Sigmoid colon (tissue), 7 donors: Measurements from ENCODE around the gene LIPF. TPM values are rescaled to one million over a fixed set of nuclear protein-coding genes. Genes with fewer than 3 reads are reported as not detected.

Experiments used
- DNase-seq: peaks from one replicate; pipeline ENCODE4 v3.0.0-alpha.2; 2019
- H3K27ac ChIP-seq, 4 donors: fragments of 200-600 bp; sonication (generic); one replicate each; pipeline ENCODE4 v1.5.1; 2016 to 2019; ENCODE audit warnings: mild to moderate bottlenecking in 1 of 4
- H3K27me3 ChIP-seq, 3 donors: fragments of 200-600 bp; sonication (generic); one replicate each; pipeline ENCODE4 v1.5.1; 2019; ENCODE audit warnings: mild to moderate bottlenecking in 1 of 3
- H3K36me3 ChIP-seq, 4 donors: fragments of 200-600 bp; sonication (generic); one replicate each; pipeline ENCODE4 v1.5.1; 2016 to 2019
- H3K4me1 ChIP-seq, 4 donors: fragments of 200-600 bp; sonication (generic); one replicate each; pipeline ENCODE4 v1.5.1; 2017 to 2019
- H3K4me3 ChIP-seq, 4 donors: fragments of 200-600 bp; sonication (generic); one replicate each; pipeline ENCODE4 v1.5.1; 2017 to 2019; ENCODE audit warnings: mild to moderate bottlenecking in 2 of 4, moderate library complexity in 1 of 4
- H3K9me3 ChIP-seq, 4 donors: fragments of 200-600 bp in 3 of 4; sonication (generic) in 3 of 4; one replicate each; pipeline versions ENCODE4 v1.5.1 to v1.6.1; 2013 to 2019
- CTCF ChIP-seq, 4 experiments: fragments of 450-650 bp in 3 of 4; fragments of 200-600 bp in 1 of 4; IDR thresholded peaks; one replicate each; pipeline ENCODE4 v1.5.1; 2016 to 2019; ENCODE audit warnings: antibody characterized with exemption in 4 of 4, mild to moderate bottlenecking in 3 of 4, moderate library complexity in 2 of 4
- EP300 ChIP-seq, 4 donors: sonication (generic); formaldehyde crosslinking; IDR thresholded peaks; one replicate each; pipeline ENCODE4 v1.6.1; 2017; ENCODE audit warnings: antibody characterized with exemption in 4 of 4
- POLR2A ChIP-seq, 2 donors: fragments of 450-650 bp; IDR thresholded peaks; one replicate each; pipeline ENCODE4 v1.6.1; 2016; ENCODE audit warnings: antibody characterized with exemption in 2 of 2, mild to moderate bottlenecking in 2 of 2, moderate library complexity in 2 of 2
- POLR2AphosphoS5 ChIP-seq, 4 donors: sonication (generic); formaldehyde crosslinking; IDR thresholded peaks; one replicate each; pipeline ENCODE4 v1.6.1; 2017; ENCODE audit warnings: antibody characterized with exemption in 4 of 4
- WGBS, 2 donors: extraction: QIAGEN DNeasy Blood & Tissue Kit; methylation state at CpG; one replicate each; pipeline ENCODE4 v1.1.7; 2013; 5-methylcytosine and 5-hydroxymethylcytosine counted together
- intact Hi-C: fragments of 100-400 bp; cut with DNase I; formaldehyde crosslinking; loops from one replicate; pipeline ENCODE4 v1.15.1; 2023
- polyA plus RNA-seq, 3 donors: library from polyadenylated mRNA; stranded (reverse); fragments of 200-250 nt; gene quantifications; one replicate each; pipeline ENCODE4 v1.2.3, GENCODE V29; 2013
- total RNA-seq, 4 donors: library from RNA; depleted of rRNA; stranded (reverse); fragments of >200 nt; gene quantifications; one replicate each; pipeline ENCODE4 v1.1.0, GENCODE V29; 2016
- donor health status: healthy with polysubstance abuse.
- donor health status: Bipolar disorder and iron deficiency.
- donor health status: healthy.

The LIPF gene
- total and polyA plus RNA-seq, 7 donors: 0.36 to 9.6 (median 4.6) TPM; not detected in 4

DNA sequence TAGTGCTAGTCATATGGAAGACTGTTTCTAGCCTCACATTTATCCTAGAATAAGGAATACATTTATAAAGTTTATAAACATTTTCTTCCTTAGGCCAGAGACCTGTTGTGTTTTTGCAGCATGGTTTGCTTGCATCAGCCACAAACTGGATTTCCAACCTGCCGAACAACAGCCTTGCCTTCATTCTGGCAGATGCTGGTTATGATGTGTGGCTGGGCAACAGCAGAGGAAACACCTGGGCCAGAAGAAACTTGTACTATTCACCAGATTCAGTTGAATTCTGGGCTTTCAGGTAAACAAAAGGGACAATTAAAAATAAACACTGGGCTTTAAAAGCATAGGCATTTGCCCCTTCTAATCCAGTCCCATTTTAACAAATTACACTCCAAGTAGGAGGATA lies 4.2 kb downstream of the LIPF start:
- Histone ChIP-seq H3K36me3 (no peaks in the 10 kb centered on the region), H3K27ac (no peak overlapping the region), H3K4me1 (no peaks in the 10 kb centered on the region), H3K4me3 (no peak overlapping the region), H3K27me3 (no peaks in the 10 kb centered on the region), H3K9me3 (no peaks in the 10 kb centered on the region)
- intact Hi-C loops: no loop called here
- WGBS, 2 donors: 71 to 95% methylated on average over 1 of the region's 1 CpG
- TF ChIP-seq POLR2AphosphoS5 (IDR thresholded peaks at IDR 0.05): no peak
- no peak for TF ChIP-seq POLR2A (IDR thresholded peaks at IDR 0.05)
- TF ChIP-seq CTCF (IDR thresholded peaks at IDR 0.05): no peak
- no peak for TF ChIP-seq EP300 (IDR thresholded peaks at IDR 0.05)
- DNase-seq: no peak

DNA sequence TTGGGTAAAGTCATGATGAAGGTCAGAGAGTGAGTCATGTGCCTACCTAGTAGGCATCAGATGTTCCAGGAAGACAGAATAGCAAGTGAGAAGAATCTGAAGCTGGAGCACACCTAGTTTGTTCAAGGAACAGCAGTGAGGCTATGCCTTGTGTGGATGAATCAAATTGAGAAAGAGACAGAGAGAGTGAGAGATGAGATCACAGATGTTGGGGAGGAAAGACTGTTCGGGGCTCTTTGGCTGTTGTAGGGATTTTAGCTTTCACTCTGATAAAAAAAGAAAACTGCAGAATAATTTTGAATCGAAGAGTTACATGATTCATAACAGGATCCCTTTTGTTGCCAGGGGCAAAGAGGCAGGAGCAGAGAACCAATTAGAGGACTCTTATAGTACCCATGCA lies 6.3 kb downstream of the LIPF start:
- Histone ChIP-seq H3K27ac (no peak overlapping the region), H3K9me3 (no peaks in the 10 kb centered on the region), H3K36me3 (no peaks in the 10 kb centered on the region), H3K27me3 (no peaks in the 10 kb centered on the region), H3K4me1 (no peaks in the 10 kb centered on the region), H3K4me3 (no peak overlapping the region)
- intact Hi-C loops: no loop called here
- no peak for DNase-seq
- TF ChIP-seq POLR2A (IDR thresholded peaks at IDR 0.05) (no peak), EP300 (IDR thresholded peaks at IDR 0.05) (no peak), POLR2AphosphoS5 (IDR thresholded peaks at IDR 0.05) (no peak), CTCF (IDR thresholded peaks at IDR 0.05) (no peak)
- WGBS, 2 donors: 74 to 90% methylated on average over 2 of the region's 2 CpGs

- Histone ChIP-seq H3K4me3 (no peak overlapping the region), H3K4me1 (no peaks in the 10 kb centered on the region), H3K27ac (no peak overlapping the region), H3K36me3 (no peaks in the 10 kb centered on the region), H3K9me3 (no peaks in the 10 kb centered on the region), H3K27me3 (no peaks in the 10 kb centered on the region)
- no peak for DNase-seq
- TF ChIP-seq POLR2A (IDR thresholded peaks at IDR 0.05): no peak
- no peak for TF ChIP-seq POLR2AphosphoS5 (IDR thresholded peaks at IDR 0.05)
- no peak for TF ChIP-seq EP300 (IDR thresholded peaks at IDR 0.05)
- TF ChIP-seq CTCF (IDR thresholded peaks at IDR 0.05): no peak
- intact Hi-C loops: no loop called here
- WGBS, 2 donors: 89 to 95% methylated on average over 2 of the region's 2 CpGs
These were observed 7.8 kb downstream of the LIPF start for GRCh38 chr10:88672041-88672440.

DNA sequence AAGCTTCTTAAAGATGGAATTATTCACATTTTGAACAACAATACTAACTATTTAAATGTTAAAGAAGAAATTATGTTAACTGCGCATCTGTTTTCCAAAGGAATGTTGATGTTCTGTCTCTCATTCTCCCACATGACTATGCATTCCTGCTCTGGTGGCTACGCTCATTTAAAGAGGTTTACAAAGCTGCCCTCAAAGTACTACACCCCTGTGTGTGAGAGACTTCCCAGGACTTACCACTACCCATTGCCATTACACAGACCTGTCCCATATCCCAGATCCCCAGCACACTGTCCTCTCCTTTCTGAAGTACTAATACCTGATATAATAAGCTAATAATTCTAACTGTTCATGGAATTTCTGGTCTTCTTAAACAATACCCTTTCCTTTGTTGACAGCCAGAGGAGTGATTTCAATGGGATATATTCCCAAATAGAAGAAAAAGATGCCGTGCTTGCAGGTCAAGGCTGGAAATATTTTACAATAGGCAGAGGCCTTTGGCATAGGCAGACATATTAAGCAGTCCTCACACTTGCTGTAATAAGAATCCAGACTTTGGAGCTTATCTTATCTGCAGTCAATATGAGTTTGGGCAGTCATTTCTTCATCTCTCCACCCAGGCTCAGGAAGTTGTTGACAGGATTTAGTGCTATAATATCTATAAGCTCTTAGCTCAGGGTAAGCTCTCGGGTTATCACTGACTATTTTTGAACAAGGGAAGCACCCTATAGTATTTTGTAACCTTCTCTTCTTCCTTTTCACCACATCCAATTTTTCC lies 12.2 kb downstream of the LIPF start:
- Histone ChIP-seq H3K4me1 (no peaks in the 10 kb centered on the region), H3K36me3 (no peaks in the 10 kb centered on the region), H3K4me3 (no peak overlapping the region), H3K9me3 (no peaks in the 10 kb centered on the region), H3K27ac (no peak overlapping the region), H3K27me3 (no peaks in the 10 kb centered on the region)
- TF ChIP-seq POLR2A (IDR thresholded peaks at IDR 0.05): no peak
- no peak for TF ChIP-seq CTCF (IDR thresholded peaks at IDR 0.05)
- no peak for TF ChIP-seq EP300 (IDR thresholded peaks at IDR 0.05)
- 56 to 79% methylated on average over 4 of the region's 4 CpGs for WGBS, 2 donors
- intact Hi-C loops: no loop called here
- no peak for DNase-seq

GRCh38 chr10:88680958-88681357 lies 16.7 kb downstream of the LIPF start:
- H3K4me3 ChIP-seq: no peak overlapping the region
- 90 to 92% methylated on average over 4 of the region's 4 CpGs for WGBS, 2 donors
- H3K27ac ChIP-seq: no peak overlapping the region
- H3K36me3 ChIP-seq: no peaks in the 10 kb centered on the region
- TF ChIP-seq CTCF (IDR thresholded peaks at IDR 0.05) (no peak), POLR2A (IDR thresholded peaks at IDR 0.05) (no peak), EP300 (IDR thresholded peaks at IDR 0.05) (no peak), POLR2AphosphoS5 (IDR thresholded peaks at IDR 0.05) (no peak)
- H3K4me1 ChIP-seq: no peaks in the 10 kb centered on the region
- intact Hi-C loops: no loop called here
- no peaks in the 10 kb centered on the region for H3K9me3 ChIP-seq
- no peaks in the 10 kb centered on the region for H3K27me3 ChIP-seq
- DNase-seq: no peak
